GM18867 (cell line): ENCODE results near the gene ABCC4.
"Not testable (repeated sequence)": the region's sequence is repeated elsewhere in the genome, so short reads cannot be mapped to it uniquely, and the experiment has no call there.

Experiments used
- ATAC-seq: cut with Tn5 transposase; IDR thresholded peaks from one replicate; pipeline ENCODE4 v1.9.1; 2021; ENCODE audit warnings: mild to moderate bottlenecking, moderate library complexity; ENCODE audit not compliant: unreplicated experiment

The ABCC4 gene

DNA sequence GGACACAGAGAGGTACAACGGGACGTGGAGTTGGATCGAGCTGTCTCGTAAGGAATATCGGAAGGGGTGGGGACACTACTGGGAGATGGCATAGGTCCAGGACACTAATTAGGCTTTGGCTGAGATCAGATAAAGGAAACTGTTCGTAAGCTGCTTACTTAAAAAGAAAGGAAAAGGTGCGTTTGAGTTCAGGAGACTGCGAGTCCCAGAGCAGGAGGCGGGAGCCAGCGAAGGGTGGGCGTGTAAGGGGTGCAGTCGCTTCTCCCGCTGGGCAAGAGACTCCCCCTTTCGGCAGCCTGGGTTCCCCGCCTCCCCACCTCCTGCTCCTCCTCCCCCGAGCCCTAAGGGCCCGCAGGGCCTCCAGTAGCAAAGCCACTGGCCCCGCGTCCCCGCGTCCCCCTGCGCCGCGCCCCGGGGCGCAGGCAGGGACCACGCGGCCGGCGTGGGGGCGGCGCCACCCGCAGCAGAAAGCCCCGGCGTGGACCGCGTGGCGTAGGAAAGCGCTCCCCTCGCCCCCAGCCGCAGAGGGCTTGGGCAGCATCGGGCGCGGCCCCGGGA, 547 bp downstream of the ABCC4 start:
- ATAC-seq, result peak; percentile 55

DNA sequence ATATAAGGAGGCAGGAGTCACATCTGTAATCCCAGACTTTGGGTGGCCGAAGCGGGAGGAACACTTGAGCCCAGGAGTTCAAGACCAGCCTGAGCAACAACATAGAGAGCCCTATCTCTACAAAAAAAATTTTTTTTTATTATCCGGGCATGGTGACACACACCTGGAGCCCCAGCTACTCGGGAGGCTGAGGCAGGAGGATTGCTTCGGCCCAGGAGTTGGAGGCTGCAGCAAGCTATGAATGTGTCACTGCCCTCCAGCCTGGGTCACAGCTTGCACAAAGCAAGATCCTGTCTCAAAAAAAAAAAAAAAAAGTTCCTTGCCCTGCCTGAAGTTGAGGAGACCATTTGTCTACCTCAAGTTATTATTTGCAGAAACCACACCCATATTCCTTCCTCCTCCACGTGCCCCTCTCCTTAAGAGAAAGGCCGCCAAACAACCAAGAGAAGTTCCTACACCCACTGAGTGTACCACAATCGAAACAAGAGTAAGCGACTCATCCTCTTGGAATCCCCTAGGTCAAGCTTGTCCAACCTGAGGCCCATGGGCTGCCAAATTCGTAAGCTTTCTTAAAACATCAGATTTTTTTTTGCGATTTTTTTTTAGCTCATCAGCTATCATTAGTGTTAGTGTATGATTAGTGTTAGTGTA, 2.2 kb downstream of the ABCC4 start:
- ATAC-seq, result no peak

DNA sequence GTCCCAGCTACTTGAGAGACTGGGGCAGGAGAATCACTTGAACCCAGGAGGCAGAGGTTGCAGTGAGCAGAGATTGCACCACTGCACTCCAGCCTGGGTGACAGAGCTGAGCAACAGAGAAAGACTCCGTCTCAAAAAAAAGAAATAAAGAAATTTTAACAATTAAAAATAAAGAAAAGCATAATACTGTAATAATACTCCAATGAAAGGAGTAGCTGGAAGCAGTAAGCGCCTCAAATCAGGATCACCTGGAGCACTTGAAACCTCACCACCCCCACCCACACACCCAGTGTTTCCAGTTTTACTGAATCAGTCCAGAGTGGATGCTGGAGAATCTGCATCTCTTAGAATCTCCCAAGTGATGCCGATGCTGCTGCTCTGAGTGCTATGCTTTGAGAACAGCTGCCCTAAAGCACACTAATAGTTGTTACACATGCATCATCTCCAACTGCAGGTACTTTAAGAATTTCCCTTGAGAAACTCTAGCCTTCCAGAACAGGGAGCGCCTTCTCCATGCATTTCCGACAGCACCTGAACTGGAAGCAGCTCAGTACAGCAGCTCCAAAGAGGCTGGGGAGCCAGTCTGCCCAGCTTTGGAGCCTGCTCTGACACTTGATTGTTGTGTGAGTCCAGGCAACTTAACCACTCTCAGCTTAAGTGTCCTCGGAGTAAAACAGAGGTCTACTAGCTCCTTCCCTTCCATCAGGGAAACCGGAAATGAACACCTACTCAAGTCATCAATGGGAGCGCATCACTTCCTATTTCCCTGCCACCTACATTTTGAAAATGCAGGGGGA, 2.9 kb downstream of the ABCC4 start:
- no peak for ATAC-seq

DNA sequence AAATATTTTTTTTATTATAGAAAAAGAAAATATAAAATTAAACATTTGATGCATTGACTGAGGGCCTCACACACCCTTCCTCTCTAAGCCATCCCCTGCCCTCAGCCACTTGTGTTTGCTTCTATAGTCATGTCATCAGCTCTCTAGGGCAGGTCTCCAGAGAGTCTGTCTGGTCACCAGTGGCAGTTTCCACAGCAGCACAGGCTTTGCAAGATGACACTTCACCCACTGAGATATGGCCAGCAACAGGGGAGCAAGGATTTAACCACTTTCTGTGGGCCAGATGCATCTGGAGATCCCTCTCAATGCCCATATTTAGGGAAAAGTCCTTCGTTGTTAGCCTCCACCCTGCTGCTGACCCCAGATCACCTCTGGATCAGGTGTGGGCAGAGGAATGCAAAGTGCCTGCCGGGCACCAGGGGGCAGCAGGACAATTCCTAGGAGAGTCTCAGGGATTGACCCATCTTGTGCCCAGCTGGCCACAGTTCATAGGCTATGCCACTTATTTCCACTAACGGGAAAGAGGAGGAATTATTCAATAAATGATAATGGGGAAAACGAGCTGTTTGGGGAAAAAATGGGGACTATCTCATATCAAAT, 4.8 kb downstream of the ABCC4 start:
- ATAC-seq, result no peak

DNA sequence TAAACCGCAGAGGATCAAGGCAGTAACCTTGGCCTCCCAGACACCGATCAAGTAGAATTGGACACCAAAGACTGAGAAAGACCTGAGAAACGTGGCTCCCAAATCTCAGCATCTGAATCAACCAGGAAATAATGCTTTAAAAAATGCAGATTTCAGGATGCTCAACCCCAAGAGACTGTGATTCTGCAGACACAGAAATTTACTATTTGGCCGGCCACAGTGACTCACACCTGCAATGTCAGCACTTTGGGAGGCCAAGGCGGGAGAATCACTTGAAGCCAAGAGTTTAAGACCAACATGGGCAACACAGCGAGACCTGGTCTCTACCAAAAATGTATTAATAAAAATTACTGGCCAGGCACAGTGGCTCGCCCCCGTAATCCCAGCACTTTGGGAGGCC, 6.2 kb downstream of the ABCC4 start:
- ATAC-seq, result no peak

DNA sequence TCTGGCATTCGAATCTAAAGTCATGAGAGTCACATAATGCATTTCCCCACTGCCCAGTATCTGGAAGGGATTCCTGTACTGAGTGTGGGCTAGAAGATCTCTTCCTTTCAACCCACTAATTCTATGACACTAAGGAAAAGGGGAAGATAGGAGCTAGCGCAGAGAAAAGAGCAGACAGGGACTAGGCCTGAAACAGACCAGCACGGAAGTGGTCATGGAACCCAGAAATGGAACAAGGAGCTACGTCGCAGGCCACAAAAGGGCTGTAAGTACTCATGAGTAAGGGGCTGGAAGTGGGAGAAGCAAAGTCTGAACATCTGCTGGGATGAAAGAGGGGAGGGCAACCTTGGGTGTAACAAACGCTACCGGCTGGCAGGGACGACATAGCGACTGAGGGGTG, 8.6 kb downstream of the ABCC4 start:
- ATAC-seq, result no peak

DNA sequence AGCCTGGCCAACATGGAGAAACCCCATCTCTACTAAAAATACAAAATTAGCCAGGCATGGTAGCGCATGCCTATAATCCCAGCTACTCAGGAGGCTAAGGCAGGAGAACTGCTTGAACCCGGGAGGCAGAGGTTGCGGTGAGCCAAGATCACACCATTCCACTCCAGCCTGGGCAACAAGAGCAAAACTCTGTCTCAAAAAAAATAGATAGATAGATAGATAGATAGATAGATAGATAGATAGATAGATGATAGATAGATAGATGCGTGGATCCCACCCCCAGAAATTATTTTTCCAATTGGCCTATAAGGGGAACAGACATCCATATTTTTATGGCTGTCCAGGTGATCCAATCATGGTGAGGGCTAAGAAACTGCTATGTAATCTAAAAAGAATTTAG, 11.3 kb downstream of the ABCC4 start:
- ATAC-seq, result not testable (repeated sequence)

DNA sequence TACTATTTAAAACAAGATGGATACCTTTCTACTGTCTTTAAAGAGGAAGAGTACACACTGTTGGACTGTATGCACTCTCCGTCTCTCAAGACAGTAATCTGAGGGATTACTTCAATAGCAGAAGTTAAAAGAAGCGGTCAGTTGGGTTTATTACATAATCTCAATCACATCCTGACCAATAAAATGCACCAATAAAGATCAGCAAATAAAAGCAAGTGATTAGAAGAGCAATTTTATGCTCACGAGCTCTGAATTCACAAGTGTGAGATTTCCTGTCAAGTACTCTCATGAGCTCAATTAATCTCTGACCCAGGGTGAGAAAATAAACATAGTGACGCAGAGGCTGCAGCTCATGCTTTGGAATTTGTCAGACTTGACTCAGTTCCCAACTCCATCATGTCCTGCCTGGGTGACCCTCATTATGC, 12.2 kb downstream of the ABCC4 start:
- ATAC-seq, result no peak

DNA sequence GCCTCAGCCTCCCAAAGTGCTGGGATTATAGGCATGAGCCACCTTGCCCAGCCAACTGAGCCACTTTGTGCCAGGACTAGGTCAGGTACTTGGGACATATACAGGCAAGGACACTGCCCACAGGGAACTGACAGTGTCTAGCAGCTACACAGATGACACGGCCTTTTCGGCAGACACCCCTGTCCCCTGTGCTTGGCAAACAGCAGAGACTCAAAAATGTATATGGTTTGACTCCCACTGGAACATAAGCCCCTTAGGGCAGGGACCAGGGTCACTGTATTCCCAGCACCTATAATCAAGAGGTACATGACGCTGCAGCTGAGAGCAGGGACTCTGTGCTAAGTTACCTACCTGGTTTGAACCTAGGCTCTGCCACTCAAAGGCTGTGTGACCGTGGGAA, 16.8 kb downstream of the ABCC4 start:
- no peak for ATAC-seq

DNA sequence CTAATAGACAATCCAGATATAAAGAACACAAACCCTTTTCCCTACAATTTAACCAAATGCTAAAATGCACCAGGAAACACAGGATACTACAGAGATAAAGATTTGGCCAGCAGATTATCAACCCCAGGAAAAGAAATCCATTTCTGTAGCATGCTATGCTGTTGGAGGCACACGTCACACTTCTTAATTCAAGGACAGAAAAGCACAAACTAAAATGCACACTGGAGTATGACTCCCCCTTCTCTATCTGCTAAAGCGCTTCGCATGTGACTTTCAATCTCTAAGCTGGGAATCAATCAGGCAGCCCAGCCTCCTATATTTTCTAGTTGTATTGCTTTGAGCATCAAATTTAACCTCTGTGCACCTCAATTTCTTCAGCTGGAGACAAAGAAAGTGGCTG, 22.2 kb downstream of the ABCC4 start:
- ATAC-seq, result no peak

DNA sequence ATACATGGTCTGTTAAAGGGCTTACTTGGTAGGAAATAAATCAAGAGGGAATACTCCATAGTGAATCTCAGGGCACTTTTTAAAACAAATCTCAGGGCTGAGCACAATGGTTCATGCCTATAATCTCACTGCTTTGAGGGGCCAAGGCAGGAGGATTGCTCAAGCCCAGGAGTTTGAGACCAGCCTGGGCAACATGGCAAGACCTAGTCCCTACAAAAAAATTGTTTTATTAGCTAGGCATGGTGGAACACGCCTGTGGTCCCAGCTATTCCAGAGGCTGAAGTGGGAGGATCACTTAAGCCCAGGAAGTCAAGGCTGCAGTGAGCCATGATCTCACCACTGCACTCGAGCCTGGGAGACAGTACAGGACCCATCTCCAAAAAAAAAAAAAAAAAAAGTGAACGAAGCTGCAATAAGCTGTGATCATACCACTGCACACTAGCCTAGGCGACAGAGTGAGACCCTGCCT, 25.2 kb downstream of the ABCC4 start:
- no peak for ATAC-seq

DNA sequence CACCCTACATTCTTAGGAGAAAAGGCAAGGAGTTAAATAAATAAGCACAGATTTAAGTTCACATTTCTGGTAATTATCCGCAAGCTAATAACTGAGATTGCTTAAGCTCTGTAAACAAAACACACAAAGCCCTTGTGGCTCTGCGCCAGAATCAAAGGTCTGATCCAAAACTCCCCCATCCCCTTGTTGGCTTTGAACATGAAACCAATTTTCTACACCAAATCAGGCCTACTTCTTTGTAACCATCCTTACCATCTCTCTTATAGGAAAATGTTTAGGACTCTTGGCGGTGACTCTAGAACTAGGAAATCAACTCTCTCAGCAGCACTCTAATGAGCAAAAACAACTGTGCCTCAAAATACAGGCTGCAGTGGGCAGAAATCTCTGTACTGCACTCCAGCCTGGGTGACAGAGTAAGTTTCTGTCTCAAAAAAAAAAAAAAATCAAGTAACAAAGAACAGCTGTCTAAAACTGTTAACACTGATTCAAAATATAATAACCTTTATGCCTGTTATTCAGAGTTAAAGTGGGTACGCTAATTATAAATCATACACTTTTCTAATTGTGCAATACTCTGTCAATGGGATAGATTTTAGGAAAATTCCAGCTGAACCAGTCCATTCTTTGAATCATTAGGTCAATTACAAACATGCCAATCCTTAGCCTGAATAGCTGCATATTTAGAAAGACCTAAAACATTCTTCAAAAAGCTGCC, 25.8 kb downstream of the ABCC4 start:
- ATAC-seq, result no peak

DNA sequence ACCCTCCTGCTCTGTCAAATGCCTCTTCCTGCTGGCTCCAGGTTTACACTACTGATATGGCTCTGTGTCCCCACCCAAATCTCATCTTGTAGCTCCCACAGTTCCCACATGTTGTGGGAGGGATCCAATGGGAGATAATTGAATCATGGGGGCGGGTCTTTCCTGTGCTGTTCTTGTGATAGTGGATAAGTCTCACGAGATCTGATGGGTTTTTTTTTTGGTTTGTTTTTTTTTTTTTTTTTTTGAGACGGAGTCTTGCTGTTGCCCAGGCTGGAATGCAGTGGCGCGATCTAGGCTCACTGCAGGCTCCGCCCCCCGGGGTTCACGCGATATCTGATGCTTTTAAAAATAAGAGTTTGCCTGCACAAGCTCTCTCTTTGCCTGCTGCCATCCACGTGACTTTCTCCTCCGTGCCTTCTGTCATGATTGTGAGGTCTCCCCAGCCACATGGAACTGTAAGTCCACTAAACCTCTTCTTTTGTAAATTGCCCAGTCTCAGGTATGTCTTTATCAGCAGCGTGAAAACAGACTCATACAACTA, 27.6 kb downstream of the ABCC4 start:
- not testable (repeated sequence) for ATAC-seq

DNA sequence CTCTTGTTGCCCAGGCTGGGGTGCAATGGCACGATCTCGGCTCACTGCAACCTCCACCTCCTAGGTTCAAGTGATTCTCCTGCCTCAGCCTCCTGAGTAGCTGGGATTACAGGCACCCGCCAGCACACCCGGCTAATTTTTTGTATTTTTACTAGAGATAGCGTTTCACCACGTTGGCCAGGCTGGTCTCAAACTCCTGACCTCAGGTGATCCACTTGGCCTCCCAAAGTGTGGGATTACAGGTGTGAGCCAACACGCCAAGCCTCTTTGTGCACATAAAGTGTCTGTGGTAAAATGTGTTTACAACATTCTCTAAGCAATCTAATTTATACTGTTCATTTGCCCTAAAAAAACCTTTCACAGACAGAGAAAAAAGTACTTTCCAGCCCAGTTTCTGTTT, 29.2 kb downstream of the ABCC4 start:
- not testable (repeated sequence) for ATAC-seq

DNA sequence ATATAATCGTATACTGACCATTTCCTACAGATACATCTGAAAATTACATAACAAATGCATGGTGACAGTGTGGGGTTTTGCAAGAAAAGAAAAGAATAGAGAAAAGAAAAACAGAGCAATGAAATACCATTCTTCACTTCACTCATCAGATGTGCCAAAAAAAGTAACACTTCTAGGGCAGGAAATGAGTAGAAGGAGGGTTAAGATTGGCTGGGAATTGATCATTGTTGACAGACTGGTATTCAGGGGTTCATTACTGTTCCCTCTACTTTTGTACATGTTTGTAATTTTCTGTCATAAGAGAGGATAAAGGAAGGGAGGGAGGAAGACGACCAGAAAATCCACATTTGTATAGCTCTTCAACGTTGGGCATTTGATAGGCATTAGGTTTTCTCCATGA, 31.5 kb downstream of the ABCC4 start:
- ATAC-seq, result no peak

DNA sequence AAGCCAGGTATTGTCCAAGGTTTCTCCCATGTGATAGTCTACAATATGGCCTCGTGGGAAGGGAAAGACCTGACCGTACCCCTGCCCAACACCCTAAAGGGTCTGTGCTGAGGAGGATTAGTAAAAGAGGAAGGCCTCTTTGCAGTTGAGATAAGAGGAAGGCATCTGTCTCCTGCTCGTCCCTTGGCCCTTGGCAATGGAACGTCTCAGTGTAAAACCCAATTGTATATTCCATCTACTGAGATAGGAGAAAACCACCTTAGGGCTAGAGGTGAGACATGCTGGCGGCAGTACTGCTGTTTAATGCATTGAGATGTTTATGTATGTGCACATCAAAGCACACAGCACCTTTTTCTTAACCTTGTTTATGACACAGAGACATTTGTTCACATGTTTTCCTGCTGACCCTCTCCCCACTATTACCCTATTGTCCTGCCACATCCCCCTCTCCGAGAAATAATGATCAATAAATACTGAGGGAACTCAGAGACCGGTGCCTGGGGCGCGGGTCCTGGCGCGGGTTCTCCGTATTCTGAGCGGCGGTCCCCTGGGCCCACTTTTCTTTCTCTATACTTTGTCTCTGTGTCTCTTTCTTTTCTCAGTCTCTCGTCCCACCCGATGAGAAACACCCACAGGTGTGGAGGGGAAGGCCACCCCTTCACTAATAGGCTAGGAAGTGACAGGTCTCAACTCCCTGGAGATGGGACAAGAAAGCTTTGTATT, 32.7 kb downstream of the ABCC4 start:
- not testable (repeated sequence) for ATAC-seq

DNA sequence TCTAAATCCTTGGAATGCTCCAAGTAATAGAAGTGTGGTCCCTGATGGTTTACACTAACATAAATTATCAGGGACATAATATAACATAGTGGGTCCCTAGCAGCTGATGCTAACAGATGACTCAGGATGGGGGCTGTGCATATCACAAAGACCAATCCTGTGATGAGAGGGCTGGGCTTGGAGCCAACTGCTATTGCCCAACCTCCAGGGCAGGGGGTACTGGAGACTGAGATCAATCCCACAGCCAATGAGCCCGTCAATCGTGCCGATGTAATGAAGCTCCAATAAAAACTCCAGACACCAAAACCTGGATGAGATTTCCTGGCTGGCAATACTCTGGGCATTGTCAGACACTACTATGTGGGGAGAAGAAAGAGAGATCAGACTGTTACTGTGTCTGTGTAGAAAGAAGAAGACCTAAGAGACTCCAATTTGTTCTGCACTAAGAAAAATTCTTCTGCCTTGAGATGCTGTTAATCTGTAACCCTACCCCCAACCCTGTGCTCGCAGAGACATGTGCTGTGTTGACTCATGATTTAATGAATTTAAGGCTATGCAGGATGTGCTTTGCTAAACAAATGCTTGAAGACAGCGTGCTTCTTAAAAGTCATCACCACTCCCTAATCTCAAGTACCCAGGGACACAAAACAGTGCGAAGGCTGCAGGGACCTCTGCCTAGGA, 33.4 kb downstream of the ABCC4 start:
- no peak for ATAC-seq

DNA sequence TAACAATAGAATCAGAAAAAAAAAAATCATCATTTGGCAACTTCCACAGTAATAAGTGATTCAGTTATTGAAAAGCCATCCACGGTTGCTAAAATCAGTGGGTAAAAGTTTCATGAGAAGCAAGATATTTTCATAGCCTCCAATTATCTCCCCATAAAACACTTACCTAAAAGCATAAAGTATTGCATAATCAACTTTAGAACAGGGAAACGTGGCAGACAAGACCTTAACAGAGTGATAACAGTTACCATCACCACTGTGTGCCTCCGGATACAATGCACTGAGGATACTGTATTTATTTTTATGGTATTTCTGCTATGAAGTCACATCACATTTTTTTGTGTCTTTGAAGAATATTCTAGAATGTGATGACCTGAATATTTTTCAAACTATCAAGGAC, 37.0 kb downstream of the ABCC4 start:
- no peak for ATAC-seq

DNA sequence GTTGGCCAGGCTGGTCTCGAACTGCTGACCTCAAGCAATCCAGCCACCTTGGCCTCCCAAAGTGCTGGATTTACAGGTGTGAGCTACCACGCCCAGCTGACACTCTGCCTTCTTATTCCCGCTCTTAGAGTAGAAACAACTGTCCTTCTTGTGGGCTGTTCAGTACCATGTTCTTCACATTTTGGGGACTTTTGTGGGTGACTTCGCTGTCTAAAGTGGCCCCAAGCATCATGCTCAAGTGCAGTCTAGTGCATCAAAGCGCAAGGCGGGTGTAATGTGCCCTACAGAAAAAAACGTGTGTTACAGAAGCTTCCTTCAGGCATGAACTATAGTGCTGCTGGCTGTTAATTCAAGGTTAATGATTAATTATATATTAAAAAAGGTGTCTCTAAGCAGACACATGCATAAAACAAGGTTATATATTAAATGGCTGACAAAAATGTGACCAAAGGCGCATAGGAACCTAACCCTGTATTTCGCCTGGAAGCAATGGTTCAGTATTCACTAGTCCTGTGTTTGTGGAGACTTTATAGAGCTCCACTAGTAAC, 38.3 kb downstream of the ABCC4 start:
- no peak for ATAC-seq
